Colonic mucosa (tissue), 4 donors: ENCODE data around the gene C19orf25. TPM values are rescaled to one million over a fixed set of nuclear protein-coding genes. Genes with fewer than 3 reads are reported as not detected.
"Not testable (repeated sequence)": the region's sequence is repeated elsewhere in the genome, so short reads cannot be mapped to it uniquely, and the experiment has no call there.

Source experiments
- DNase-seq: peaks from one replicate; pipeline ENCODE4 v3.0.0-alpha.2; 2020
- H3K27ac ChIP-seq: fragments of 200-600 bp; one replicate; pipeline ENCODE4 v1.8.0; 2021
- H3K27me3 ChIP-seq: fragments of 200-600 bp; one replicate; pipeline ENCODE4 v1.8.0; 2021
- H3K36me3 ChIP-seq: fragments of 200-600 bp; one replicate; pipeline ENCODE4 v1.8.0; 2021
- H3K4me1 ChIP-seq: fragments of 200-600 bp; one replicate; pipeline ENCODE4 v1.8.0; 2021; ENCODE audit warnings: mild to moderate bottlenecking
- H3K4me3 ChIP-seq: fragments of 200-600 bp; one replicate; pipeline ENCODE4 v1.8.0; 2021
- H3K9ac ChIP-seq, 2 donors: one replicate each; pipeline ENCODE4 v1.7.0; 2013; ENCODE audit warnings: control low read depth in 2 of 2, low read depth in 2 of 2, low read length in 2 of 2
- H3K9me3 ChIP-seq: fragments of 200-600 bp; one replicate; pipeline ENCODE4 v1.8.0; 2021
- CTCF ChIP-seq: fragments of 200-600 bp; IDR thresholded peaks from one replicate; pipeline ENCODE4 v1.8.0; 2022; ENCODE audit warnings: antibody characterized with exemption, mild to moderate bottlenecking
- intact Hi-C: fragments of 100-400 bp; cut with DNase I; formaldehyde crosslinking; loops from one replicate; pipeline ENCODE4 v1.14.1; 2022
- total RNA-seq, 2 donors: library from RNA; stranded (reverse); fragmentation: NEBNext Ultra II Directional in 1 of 2; extraction: Animal tissue kit (Norgen Biotek cat#: 25700) in 1 of 2; gene quantifications; one replicate each; pipeline ENCODE4 v1.2.1, GENCODE V29; 2021
- donor health status: healthy.
- donor health status: DM: no; HTN: no; CAD: no.
- donor health status: DM: no; HTN: no; CAD: no.

C19orf25 gene
- total RNA-seq, 2 donors from 2014 or later: 27.3 to 46.9 TPM

GRCh38 chr19:1481893-1482360, 2.9 kb upstream of the C19orf25 start:
- peaks cover 6% of the 10 kb centered on the region for H3K4me1 ChIP-seq
- H3K4me3 ChIP-seq: no peak overlapping the region
- H3K9me3 ChIP-seq: no peaks in the 10 kb centered on the region
- DNase-seq: no peak
- intact Hi-C loops: no loop called here
- no peaks in the 10 kb centered on the region for H3K27me3 ChIP-seq
- TF ChIP-seq CTCF: no peak
- H3K27ac ChIP-seq: no peak overlapping the region
- no peak overlapping the region for H3K9ac ChIP-seq
- H3K36me3 ChIP-seq: no peaks in the 10 kb centered on the region

DNA sequence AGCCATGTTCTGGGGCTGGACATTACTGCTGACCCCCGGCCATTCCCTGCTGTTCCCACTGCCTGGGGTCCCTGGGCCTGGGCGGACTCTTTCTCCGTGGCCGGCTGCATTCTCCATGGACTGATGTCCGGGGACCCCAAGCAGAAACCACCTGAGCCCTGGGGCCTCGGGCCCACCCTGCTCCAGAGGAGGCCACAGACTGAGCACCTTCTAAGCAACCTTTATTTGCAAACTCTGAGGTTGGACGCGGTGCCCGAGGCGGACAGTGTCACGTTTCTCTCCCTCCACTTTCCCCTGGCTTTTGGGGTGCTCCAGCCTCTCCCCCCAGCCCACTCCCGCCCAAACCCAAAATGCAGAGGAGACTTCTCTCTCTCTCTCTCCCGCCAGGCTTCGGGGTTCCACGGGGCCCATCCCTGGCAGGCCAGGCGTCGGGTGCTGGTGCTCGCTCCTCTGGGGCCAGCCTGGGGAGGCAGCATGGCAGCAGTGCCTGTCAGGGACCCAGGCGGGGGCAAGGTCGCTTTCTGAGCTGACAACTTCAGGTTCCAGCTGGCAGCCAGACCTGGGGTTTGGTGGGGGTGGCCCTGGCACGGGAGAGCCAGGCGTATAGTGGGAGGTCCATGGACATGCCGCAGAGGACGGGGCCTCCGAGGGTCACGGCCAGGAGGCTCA, 2.3 kb upstream of the C19orf25 start:
- Histone ChIP-seq H3K9me3 (no peaks in the 10 kb centered on the region), H3K36me3 (no peaks in the 10 kb centered on the region), H3K27ac (no peak overlapping the region), H3K4me1 (peaks cover 6% of the 10 kb centered on the region), H3K9ac (no peak overlapping the region), H3K27me3 (no peaks in the 10 kb centered on the region), H3K4me3 (no peak overlapping the region)
- DNase-seq: no peak
- intact Hi-C loops: no loop called here
- TF ChIP-seq CTCF: no peak

GRCh38 chr19:1477056-1477455, 2.0 kb downstream of the C19orf25 start:
- H3K27ac ChIP-seq, H3K9ac ChIP-seq, intact Hi-C loops, H3K4me1 ChIP-seq, H3K4me3 ChIP-seq, H3K9me3 ChIP-seq, DNase-seq, H3K36me3 ChIP-seq: not testable (repeated sequence)
- peaks cover 14% of the 10 kb centered on the region for H3K27me3 ChIP-seq

DNA sequence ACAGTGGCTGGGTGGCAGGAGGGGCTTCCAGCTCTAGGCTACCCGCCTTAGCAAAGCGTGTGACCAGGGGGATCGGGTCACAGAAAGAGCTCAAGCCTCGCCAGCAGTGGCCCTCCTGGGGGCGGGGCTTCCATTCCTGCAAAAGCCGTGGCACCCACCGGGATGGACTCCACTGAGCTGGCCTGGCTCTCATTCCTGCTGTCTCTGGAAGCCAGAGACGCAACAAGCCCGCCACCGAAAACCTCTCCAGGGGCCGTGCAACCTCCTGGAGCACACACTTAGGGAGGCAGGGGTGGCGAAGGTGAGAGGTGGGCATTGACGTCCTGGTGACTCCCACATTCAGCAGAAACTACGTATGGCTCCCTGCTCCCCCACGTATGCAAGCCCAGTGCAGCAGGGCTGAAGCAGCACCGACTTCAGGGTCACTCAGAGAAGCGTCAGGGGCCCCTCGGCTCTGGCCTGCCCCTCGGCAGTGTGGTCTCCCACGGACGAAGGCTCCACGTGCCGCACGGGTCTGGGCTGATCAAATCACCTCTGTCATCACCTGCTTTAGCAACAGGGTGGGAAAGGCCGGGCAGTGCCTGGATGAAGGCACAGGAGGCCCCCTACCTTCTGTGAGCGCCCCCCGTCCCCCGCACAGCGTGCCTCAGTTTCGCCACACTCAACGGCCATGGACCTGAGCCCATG, 3.1 kb downstream of the C19orf25 start:
- no peak for TF ChIP-seq CTCF
- Histone ChIP-seq H3K4me1 (peaks cover 14% of the 10 kb centered on the region), H3K4me3 (no peak overlapping the region), H3K9ac (no peak overlapping the region), H3K9me3 (no peaks in the 10 kb centered on the region), H3K36me3 (no peaks in the 10 kb centered on the region), H3K27me3 (peaks cover 25% of the 10 kb centered on the region), H3K27ac (no peak overlapping the region)
- DNase-seq: no peak
- intact Hi-C loops: no loop called here

DNA sequence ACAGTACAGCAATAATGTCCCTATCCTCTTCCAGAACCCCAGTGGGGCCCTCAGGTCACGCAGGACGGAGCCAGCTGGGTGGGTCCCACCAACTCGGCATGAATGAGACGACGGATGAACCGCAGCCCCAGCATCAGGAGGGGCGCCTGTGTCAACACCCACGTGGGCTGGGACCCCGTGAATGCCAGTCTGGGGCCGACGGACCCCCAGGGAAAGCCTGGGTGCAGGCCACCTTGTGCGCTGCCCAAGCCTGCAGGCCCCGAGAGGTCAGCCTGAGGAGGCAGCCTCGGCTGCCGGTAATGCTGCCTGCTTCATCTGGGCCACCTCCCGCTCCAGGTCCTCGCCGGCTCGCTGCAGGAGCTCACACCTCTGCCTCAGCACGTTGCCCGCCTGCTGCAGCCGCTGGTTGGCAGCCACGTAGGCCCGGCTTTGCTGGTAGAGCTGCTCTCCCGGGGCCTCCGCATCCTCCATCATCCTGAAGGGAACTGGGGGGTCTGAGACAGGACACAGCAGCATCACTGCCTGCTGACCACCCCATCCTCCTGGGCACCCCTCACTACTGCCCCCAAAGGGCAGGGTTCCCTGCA, 4.2 kb downstream of the C19orf25 start:
- intact Hi-C loops: no loop called here
- Histone ChIP-seq H3K27ac (no peak overlapping the region), H3K9me3 (no peaks in the 10 kb centered on the region), H3K36me3 (no peaks in the 10 kb centered on the region), H3K9ac (no peak overlapping the region), H3K27me3 (peaks cover 36% of the 10 kb centered on the region), H3K4me3 (no peak overlapping the region), H3K4me1 (peaks cover 25% of the 10 kb centered on the region)
- DNase-seq: no peak
- no peak for TF ChIP-seq CTCF
